Fibroblast of villous mesenchyme (primary cell): Measurements from ENCODE around the gene CNRIP1. TPM values are rescaled to one million over a fixed set of nuclear protein-coding genes. Genes with fewer than 3 reads are reported as not detected.

Source experiments
- DNase-seq: peaks from one replicate; pipeline ENCODE4 v3.0.0-alpha.2; 2010; ENCODE audit warnings: low read depth
- H3K4me3 ChIP-seq: 2 replicates; pipeline ENCODE4 v1.5.1; 2011; ENCODE audit warnings: low read depth, mild to moderate bottlenecking, low read length
- total RNA-seq: library from RNA; depleted of rRNA; stranded (reverse); fragments of >200 nt; gene quantifications from 2 replicates; pipeline ENCODE4 v1.2.3, GENCODE V29; 2012
- TF ChIP-seq, protein P1 (sequence below): IDR thresholded peaks from 2 replicates; pipeline ENCODE4 v1.5.1; 2012; ENCODE audit warnings: low read depth, mild to moderate bottlenecking, low read length; ENCODE audit not compliant: insufficient read depth

The CNRIP1 gene
- total RNA-seq, 1 donor, result 24.6 TPM

GRCh38 chr2:68325056-68325455 is 5.3 kb upstream of the CNRIP1 start:
- H3K4me3 ChIP-seq, result no peak overlapping the region
- TF ChIP-seq, protein P1, sequence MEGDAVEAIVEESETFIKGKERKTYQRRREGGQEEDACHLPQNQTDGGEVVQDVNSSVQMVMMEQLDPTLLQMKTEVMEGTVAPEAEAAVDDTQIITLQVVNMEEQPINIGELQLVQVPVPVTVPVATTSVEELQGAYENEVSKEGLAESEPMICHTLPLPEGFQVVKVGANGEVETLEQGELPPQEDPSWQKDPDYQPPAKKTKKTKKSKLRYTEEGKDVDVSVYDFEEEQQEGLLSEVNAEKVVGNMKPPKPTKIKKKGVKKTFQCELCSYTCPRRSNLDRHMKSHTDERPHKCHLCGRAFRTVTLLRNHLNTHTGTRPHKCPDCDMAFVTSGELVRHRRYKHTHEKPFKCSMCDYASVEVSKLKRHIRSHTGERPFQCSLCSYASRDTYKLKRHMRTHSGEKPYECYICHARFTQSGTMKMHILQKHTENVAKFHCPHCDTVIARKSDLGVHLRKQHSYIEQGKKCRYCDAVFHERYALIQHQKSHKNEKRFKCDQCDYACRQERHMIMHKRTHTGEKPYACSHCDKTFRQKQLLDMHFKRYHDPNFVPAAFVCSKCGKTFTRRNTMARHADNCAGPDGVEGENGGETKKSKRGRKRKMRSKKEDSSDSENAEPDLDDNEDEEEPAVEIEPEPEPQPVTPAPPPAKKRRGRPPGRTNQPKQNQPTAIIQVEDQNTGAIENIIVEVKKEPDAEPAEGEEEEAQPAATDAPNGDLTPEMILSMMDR, result no peak
- DNase-seq, result no peak

DNA sequence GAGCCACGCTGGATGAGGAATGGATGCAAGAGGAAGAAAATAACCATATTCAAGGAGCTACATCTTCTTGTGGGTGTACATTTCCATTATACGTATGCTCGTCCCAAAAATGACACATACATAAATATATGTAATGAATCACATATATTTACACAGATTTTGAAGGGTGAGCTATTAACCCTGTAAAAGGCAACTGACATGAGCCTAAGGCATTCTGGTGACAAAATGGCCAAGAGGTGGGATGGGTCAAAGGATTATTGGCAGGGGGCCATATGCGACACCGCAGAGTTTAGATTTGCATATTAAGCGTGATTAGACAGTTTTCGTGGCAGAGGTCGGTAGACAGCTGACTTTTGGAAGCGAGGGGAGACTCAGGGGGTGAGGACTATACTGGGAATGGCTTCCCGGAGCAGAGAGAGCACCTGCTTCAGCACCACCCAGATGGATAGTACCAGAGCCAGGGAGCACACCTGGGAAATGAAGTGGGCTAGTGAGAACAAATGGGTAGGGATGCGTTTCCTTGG is 431 bp upstream of the CNRIP1 start:
- peak overlapping the region; percentile 77 for H3K4me3 ChIP-seq
- no peak for DNase-seq
- TF ChIP-seq, protein P1, result no peak

DNA sequence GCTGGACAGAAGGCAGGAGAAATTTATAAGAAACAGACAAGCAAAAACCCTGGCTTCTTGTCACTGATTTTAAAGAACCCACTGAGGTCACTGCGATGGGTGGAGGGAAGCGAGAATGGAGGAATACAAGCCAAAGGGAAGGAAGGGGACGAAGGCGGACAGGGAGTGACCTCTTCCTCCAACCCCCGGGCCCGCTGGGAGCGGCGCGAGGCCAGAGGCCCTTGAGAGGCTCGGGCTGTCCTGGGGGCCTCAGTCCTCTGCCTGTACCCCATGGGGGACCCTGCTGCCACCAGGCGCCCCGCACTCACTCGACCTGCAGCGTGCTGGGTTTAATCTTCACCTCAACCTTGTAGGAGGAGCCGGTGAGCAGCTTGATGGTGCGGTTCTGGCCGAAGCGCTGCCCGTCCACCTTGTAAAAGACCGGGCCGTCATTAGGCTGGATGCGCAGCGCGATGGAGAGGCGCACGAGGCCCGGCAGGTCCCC is 793 bp downstream of the CNRIP1 start:
- TF ChIP-seq, protein P1, result peak; percentile 3
- peak overlapping the region; percentile 77 for H3K4me3 ChIP-seq
- peak; percentile 25 for DNase-seq

DNA sequence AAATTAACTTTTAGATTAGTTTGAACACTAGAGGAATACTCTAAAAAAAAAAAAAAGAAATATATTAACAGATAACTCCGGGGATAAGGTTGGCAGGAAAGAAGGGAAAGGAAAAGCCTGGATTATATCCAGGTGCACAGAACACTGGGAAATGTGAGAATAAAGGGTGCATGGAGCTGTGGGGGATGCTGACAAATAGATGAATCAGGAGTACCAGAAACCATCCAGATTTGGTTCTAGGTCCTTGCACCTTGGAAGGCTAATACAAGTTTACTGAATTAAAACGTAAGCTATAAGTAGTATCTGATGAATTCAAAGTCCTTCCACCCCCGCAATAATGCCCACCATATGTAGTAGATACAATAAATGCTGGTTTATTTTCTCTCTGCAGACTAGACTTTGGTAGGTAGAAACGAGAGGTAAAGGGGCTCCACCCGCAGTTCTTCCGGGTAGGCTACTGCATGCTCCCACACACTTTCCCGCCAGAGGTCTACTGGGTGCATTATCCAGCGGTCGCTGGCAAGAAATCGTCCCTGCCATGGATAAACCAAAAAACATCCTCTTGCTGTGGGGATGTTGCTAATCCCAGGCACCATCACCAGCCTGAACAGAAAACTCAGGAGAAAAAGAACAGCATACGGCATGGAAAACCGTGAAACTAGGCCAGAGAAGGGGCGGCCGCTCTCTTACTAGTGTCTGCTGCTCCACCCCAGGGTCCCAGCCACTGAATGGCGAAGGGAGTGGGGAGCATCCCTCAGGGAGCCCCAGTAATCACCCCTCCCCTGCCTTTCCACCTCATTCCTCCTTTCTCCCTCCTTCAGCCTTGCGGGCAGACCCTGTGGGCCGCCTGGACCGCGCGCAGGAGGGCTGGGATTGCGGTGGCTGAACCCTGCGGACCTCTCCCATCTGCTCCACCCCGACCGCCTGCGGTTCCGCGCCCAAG is 1.5 kb downstream of the CNRIP1 start:
- TF ChIP-seq, protein P1, result no peak
- DNase-seq, result peak; percentile 5
- peak overlapping the region; percentile 77 for H3K4me3 ChIP-seq

DNA sequence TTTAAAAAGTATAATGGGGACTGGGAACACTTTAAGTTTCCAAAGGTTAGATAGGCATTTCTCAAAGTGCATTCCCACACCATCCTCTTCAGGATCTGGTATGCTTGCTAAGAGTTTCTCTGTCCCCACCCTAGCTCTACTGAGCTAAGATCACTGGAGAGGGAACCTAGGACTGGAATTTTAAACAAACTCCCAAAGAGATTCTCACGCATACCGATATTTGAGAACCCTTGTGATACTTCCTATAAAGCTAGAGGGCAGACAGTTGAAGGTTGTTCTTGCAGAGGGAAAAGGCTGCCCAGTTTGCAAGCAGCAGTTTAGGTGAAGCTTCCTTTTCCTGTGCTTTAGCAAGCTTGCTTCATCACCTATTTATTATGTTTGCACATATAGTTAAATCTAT is 3.6 kb downstream of the CNRIP1 start:
- TF ChIP-seq, protein P1, result no peak
- H3K4me3 ChIP-seq, result no peak overlapping the region

GRCh38 chr2:68311033-68311432 is 8.7 kb downstream of the CNRIP1 start:
- TF ChIP-seq, protein P1, result no peak

More for the DNA sequence above, 3.6 kb downstream of the CNRIP1 start:
- DNase-seq, result no peak

More at GRCh38 chr2:68311033-68311432, 8.7 kb downstream of the CNRIP1 start:
- H3K4me3 ChIP-seq, result no peak overlapping the region
- no peak for DNase-seq
